ENCODE measurements around the gene CYP26B1.

Gene CYP26B1

DNA sequence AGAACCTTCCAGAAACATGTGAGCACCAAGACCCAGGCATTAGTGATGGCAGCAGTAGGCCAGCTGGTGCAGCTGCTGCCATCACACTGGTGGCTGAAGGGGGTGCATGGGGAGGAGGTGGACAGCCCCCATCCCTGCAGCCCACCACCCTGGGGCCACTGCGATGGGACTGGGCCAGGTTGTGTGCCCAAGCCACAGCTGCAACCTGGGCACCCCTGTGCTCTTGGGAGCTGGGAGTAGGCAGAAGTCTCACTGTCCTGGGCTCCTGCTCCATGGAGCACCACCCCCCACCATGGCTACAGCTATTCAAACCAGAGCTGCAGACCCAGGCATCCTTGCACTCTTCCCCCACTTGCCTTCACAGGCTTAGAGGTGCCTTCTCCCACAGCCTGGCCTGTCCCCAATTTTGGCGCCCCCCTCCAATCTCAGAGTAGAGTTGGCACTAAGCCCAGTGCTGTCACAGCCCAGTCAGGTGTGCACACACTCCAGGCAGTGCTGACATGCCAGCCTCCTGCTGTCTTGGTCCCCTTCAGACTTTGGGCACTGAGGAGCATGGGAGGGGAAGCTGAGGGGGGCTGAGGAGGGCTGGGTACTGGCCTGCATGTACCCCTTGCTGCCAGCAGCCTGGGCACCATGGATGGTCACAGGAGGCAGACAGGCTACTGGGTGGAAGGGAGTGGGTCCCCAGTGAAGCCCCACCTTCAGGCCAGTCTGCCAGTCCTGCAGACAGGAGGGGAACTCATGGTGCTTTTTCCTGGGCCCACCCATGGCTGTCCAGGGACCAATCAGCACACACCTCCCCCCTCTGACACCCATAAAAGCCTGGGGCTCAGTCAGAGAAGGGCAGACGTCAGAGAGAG is 67.1 kb downstream of the CYP26B1 start:
- TF ChIP-seq, protein P1, sequence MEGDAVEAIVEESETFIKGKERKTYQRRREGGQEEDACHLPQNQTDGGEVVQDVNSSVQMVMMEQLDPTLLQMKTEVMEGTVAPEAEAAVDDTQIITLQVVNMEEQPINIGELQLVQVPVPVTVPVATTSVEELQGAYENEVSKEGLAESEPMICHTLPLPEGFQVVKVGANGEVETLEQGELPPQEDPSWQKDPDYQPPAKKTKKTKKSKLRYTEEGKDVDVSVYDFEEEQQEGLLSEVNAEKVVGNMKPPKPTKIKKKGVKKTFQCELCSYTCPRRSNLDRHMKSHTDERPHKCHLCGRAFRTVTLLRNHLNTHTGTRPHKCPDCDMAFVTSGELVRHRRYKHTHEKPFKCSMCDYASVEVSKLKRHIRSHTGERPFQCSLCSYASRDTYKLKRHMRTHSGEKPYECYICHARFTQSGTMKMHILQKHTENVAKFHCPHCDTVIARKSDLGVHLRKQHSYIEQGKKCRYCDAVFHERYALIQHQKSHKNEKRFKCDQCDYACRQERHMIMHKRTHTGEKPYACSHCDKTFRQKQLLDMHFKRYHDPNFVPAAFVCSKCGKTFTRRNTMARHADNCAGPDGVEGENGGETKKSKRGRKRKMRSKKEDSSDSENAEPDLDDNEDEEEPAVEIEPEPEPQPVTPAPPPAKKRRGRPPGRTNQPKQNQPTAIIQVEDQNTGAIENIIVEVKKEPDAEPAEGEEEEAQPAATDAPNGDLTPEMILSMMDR (IDR thresholded peaks at IDR 0.05; ENCODE audit: extremely low read depth, missing control alignments): no peak
- no peak for DNase-seq (ENCODE audit: low spot score)

Data from GM20000 (cell line).